HTERT RPE-1 (cell line): ENCODE data around the gene PYGM.

Source experiments
- in situ Hi-C: fragments of 300-500 bp; cut with MboI; formaldehyde crosslinking; loops from 4 replicates; pipeline ENCODE4 v1.14.3; 2020; ENCODE audit warnings: low sequenced_read_pairs

PYGM gene

GRCh38 chr11:64792482-64792881, 32.7 kb upstream of the PYGM start:
- in situ Hi-C loops: no loop called here

GRCh38 chr11:64791781-64792291, 32.1 kb upstream of the PYGM start:
- in situ Hi-C loops: no loop called here

- in situ Hi-C loops: no loop called here
Measured at GRCh38 chr11:64790205-64791095, 30.7 kb upstream of the PYGM start.

DNA sequence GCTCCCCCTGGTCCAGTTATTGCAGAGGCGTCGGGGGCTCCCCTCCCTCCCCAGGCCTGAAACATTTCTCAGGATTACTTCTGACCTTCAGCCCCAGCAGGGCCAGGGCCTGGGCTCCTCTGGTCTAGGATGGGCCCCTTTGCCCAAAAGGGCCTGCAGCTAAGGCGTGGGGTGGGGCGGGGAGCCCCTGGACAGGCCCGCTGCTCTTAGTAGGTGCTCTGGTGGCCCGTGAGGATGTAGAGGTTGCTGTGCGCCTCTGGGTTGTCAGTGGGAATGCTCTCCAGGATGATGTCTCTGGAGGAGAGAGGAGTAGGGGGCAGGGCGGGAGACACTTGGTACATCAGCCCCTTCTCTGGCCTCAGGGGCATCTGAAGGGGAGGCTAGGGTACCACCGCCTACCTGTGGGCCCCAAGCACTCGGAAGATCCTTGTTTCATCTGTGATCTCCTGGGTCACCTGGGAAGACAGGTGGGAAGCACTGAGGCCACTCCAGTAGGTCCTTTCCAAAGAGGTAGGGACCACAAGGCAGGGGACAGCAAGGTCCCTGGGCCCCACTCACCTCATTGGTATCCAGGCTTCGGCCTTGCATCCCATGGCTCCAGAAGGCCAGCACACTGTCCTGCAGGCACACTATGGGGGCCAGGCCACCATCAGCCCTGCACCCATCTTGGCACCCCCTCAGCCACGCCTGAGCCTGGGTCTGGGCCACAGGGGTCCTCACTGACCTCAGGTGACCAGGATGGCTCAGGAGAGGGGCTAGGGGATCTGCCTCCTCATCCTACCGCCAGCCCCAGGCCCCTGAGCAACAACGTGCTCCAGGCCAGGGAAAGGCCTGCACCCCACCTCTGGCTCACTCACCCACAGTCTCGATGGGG, 29.8 kb upstream of the PYGM start:
- in situ Hi-C loops: no loop called here

DNA sequence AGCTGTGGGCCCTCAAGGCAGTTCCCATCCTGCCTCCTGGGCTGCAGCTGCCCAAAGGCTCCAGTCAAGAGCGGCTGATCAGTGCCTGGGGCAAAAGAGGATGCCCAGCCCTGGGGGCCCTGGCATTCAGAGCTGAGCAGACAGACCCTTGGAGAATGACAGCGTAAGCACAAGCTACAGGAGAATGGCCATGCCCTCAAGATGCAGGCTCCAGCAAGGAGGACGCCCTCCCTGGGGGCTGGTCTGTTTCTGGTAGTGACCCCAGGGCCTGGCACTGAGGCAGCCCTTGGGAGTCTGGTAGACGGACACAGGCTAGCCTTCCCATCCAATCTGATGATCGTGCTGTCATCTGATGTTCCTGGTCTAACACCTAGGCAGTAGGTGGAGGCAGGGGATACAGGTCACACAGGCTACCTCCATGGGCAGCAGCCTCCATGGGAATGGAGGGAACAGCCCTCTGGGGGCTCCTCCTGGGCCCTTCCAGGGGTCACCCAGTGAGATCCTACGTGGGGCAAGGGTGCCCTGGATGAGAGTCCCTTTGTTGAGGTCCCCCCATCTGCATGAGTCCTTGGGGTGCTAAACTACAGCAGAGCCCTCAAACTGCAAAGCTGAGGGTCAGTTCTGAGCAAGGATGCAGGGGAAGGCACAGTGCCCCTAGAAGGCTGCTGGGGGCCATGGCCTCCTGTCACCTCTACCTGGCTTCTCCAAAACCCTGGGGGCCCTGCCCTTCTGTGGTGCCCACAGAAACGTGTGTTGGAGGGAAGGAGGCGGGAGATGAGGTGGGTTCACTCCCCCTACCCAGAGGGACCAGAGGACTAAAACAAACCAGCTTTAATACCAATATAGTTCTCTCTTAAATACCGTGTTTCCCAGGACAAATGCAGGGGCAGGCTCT, 28.8 kb upstream of the PYGM start:
- in situ Hi-C loops: no loop called here

DNA sequence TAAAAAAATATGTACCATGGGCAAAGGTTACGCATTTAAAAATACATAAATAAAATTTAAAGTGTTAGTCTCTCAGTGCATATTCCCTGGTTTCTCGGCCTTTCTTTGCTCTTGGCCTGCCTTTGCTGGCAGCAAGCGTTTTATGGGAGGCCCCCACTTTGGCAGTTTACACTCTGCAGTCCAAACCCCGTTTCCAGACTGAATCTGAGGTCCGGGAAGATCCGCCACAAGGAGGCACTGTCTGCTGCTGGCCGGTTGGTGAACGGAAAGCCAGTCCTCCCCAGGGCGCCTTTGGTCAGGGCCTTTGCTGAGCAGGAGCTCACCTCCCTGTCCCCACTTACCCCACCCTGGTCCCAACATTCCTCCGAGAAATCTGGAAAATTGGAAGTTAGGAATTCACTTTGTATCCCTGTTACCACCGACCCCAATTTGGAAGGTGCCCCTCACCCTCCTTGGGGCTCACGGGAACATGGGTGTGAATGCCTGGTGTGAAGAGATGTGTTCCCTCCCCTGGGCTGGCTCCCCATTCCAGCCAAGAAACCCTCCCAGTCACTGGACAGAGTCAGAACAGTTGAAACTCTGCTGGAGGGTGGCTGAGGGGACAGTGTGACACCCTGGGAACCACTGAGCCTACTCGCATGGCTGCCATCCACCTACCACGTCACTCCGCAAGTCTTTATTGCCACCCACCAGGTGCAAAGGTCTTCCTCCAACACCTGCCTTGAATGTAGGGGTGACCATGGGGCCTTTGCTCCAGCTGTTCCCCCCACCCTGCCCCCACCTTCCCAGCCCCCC, 27.9 kb upstream of the PYGM start:
- in situ Hi-C loops: no loop called here

GRCh38 chr11:64786308-64786707, 26.5 kb upstream of the PYGM start:
- in situ Hi-C loops: no loop called here

DNA sequence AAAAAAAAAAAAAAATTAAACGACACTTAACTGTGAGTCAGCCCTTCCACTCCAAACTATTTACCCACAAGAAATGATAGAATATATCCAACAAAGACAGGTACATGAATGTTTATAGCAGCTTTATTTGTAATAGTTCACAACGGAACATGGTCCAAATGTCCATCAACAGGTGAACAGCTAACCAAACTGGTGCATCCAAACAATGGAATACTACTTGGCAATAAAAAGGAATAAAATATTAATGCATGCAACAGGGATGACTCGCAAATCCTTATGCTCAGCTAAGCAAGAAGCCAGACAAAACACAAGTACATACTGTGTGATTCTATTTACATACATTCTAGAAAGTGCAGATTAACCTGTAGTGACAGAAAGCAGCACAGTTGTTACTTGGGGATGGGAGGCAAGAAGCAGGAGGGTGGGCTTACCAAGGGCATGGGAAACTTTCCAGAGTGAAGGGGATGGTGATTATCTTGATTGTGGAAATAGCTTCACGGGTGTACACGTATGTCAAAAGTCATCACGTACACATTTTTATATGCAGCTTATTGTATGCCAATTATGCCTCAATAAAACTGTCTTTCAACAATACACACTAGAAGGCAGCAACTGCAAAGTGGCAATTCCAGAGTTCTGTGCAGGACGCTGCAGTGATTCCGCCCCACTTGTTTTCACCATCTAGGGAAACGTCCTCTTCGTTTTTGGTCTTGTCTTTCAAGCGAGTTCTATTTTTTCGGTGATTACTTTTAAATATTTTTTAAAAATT, 25.2 kb upstream of the PYGM start:
- in situ Hi-C loops: no loop called here

GRCh38 chr11:64778473-64779298, 18.9 kb upstream of the PYGM start, which contains the start of gene SF1:
SF1 (minus strand) TSS chr11:64778542; CDS start chr11:64778392, 150 bp downstream.
- in situ Hi-C loops: no loop called here

- in situ Hi-C loops: no loop called here
Measured at GRCh38 chr11:64778223-64778472, 18.4 kb upstream of the PYGM start.

DNA sequence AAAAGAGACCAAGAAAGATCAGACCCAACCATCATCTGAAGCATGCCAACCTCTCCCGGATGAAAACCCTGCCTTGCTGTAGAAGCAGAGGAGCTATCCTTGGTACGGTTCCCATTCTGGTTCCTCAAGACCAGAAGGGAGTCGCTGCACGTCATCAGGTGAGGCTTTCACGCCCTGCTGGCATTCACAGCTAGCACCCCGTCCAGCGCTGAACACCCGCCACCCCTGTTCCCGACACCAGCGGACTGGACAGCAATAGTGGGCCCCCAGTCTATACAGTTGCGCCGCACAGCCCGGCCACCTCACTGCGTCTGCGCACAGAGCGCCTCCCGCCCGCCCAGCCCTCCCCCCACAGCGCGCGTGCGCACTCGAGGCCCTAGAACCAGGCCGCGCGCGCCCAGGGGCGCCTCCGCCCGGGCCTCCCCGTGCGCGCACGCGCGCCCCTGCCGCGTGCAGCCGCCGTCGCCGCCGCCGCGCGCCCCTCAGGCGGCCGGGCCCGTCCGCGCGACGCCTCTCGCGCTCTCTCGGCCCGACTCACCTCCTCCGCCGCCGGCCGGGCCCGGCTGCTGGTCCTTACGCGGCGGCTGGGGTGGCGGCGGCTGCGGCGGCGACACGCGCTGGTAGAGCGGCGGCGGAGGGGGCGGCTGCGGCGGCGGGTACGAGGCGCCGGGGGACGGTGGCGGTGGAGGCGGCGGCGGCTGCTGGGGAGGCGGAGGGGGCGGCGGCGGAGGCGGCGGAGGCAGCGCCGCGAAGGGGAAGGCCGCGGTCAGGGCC, 17.9 kb upstream of the PYGM start:
- in situ Hi-C loops: no loop called here

- in situ Hi-C loops: no loop called here
Measured at GRCh38 chr11:64776875-64777274, 17.1 kb upstream of the PYGM start.

DNA sequence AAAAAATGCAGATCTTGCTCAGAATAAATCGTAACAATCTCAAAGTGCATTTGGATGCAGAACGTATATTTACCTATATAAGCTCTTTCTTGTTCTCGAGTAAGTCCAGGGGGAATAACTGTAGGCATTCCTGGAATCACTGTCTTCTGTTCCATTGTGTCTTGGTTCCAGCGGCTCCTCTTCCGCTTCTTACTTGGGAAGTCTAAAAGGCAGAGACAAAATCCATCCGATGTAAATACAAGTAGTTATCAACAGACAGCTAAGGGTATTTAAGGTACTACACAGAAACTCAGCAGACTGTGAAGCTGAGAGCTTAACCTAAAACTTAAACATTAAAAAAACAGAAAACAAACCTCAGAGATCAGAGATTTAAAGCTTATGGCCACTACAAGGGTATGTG, 16.7 kb upstream of the PYGM start:
- in situ Hi-C loops: no loop called here

DNA sequence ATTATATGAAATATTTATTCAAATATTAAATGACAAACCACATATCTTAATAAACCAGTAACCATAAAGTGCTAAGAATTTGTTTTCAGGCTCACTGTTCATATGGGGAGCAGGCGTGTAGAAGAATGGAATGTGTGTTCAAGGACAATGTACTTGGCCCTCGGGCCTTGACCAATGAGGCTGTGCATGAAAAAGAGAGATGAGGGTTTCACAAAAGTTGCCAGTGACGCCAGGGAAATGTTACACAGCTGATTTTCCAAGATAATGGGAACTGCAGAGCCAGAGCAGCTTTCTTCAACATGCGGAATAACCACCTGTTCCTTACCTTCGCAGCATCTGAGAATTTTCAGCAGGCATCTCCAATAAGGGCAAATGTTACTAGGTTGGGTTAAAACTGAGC, 14.4 kb upstream of the PYGM start:
- in situ Hi-C loops: no loop called here

- in situ Hi-C loops: no loop called here
Measured at GRCh38 chr11:64772303-64773018, 12.7 kb upstream of the PYGM start.

- in situ Hi-C loops: no loop called here
Measured at GRCh38 chr11:64771861-64772260, 12.1 kb upstream of the PYGM start.

GRCh38 chr11:64770120-64770519, 10.3 kb upstream of the PYGM start:
- in situ Hi-C loops: no loop called here
